Measurements from ENCODE around the gene EFNB3. TPM values are rescaled to one million over a fixed set of nuclear protein-coding genes. Genes with fewer than 3 reads are reported as not detected.

The EFNB3 gene
- total and polyA plus RNA-seq, 2 of the 8 experiments (the other 6 are each of a cell fraction or from before 2014, with no cell fraction given): 15.0 to 27.3 TPM

GRCh38 chr17:7713782-7714181 lies 8.8 kb downstream of the EFNB3 start:
- Histone ChIP-seq H3K14ac (ENCODE audit: insufficient read length) (no peak overlapping the region), H3K79me2 (ENCODE audit: control insufficient read depth in 1 of 2, insufficient read depth in 2 of 2, low read length in 2 of 2) (no peaks in the 10 kb centered on the region), H3K23ac (ENCODE audit: insufficient read length) (no peak overlapping the region), H4K8ac (ENCODE audit: extremely low read depth, insufficient read depth, low read length) (no peak overlapping the region; the same call in 1 of the 2 replicates), H2BK15ac (ENCODE audit: low read length) (no peak overlapping the region; the same call in 1 of the 2 replicates), H3K56ac (replicated peaks; ENCODE audit: insufficient read length, low read depth, low read length) (no peak overlapping the region), H3K27ac (ENCODE audit: low read depth, low read length) (no peak overlapping the region), H2AK5ac (ENCODE audit: low read depth, low read length) (0 out of 2 replicates have a peak overlapping the region, but pooled peaks have one; percentile 70), H3K4me2 (ENCODE audit: insufficient read depth in 1 of 2, low read depth in 2 of 2, low read length in 2 of 2) (no peak overlapping the region), H3K4ac (replicated peaks; ENCODE audit: insufficient read length, low read depth, low read length) (no peak overlapping the region), H3K4me3 (ENCODE audit: extremely low read depth in 1 of 4, insufficient read depth in 2 of 4, low read depth in 3 of 4, low read length in 4 of 4) (no peak overlapping the region), H3K9ac (replicated peaks in 1 of 4; ENCODE audit: extremely low read depth in 1 of 4, low read depth in 3 of 4, low read length in 3 of 4) (no peak overlapping the region), H3K27me3 (replicated peaks in 1 of 4; ENCODE audit: control insufficient read depth in 3 of 4, extremely low read depth in 1 of 4, insufficient read depth in 3 of 4, low read length in 3 of 4) (peaks cover 0 to 16% (median 5%) of the 10 kb centered on the region in 4 experiments; a peak in 3 of 7 replicates), H3K23me2 (ENCODE audit: low read depth, low read length) (peaks cover 9% of the 10 kb centered on the region), H2BK5ac (ENCODE audit: low read depth, low read length) (0 out of 2 replicates have a peak overlapping the region, but pooled peaks have one; percentile 60), H4K91ac (replicated peaks; ENCODE audit: insufficient read length, low read length) (no peak overlapping the region), H3K36me3 (ENCODE audit: control insufficient read depth in 2 of 4, insufficient read depth in 4 of 4, low read length in 3 of 4) (no peaks in the 10 kb centered on the region), H2BK120ac (replicated peaks; ENCODE audit: low read depth, low read length) (no peak overlapping the region), H3K79me1 (ENCODE audit: low read depth, low read length) (no peaks in the 10 kb centered on the region; the same call in 1 of the 2 replicates), H2AFZ (ENCODE audit: low read length) (no peak overlapping the region), H2BK12ac (ENCODE audit: low read depth, low read length) (peak overlapping the region; percentile 60; the same call in 1 of the 2 replicates), H4K20me1 (replicated peaks in 1 of 2; ENCODE audit: control insufficient read depth in 1 of 2, insufficient read depth in 2 of 2, low read length in 2 of 2) (no peaks in the 10 kb centered on the region), H4K5ac (ENCODE audit: insufficient read length, low read depth, low read length) (no peak overlapping the region), H2BK20ac (ENCODE audit: low read length) (peak overlapping the region; percentile 82; the same call in 1 of the 2 replicates), H3K18ac (ENCODE audit: extremely low read depth, low read length) (no peak overlapping the region), H3K9me3 (ENCODE audit: insufficient read depth in 2 of 2, low read depth in 1 of 2, low read length in 1 of 2) (no peaks in the 10 kb centered on the region), H3K4me1 (replicated peaks in 1 of 4; ENCODE audit: control insufficient read depth in 3 of 4, insufficient read depth in 4 of 4, low read length in 3 of 4) (peaks cover 6 to 27% (median 18%) of the 10 kb centered on the region in 4 experiments)
- CTCF ChIA-PET (ENCODE audit: partially characterized antibody): interaction anchor here (0.8 to 10.1 kb wide), 5 partner anchors 9 to 80 kb away, joined by 3 to 86 read pairs (median 5); partner anchors contain the start of genes SHBG, TP53 and WRAP53
- FAIRE-seq: no peak
- POLR2A ChIA-PET (ENCODE audit: partially characterized antibody): interaction anchor here (0.6 to 8.8 kb wide), 7 partner anchors 9 to 1409 kb away, joined by 3 to 88 read pairs (median 5); partner anchors contain the start of genes ATP1B2, EFNB3, SOX15 and TP53
- 68% methylated on average over 8 of the region's 9 CpGs; no CpG with 5 or more reads in 1 of the 2 experiments for WGBS, 2 experiments (ENCODE audit: extremely low coverage in 1 of 2, insufficient coverage in 1 of 2, insufficient read length in 1 of 2, insufficient replicate concordance in 2 of 2, low coverage in 1 of 2, low lambda C conversion rate in 2 of 2, missing lambda C conversion rate in 1 of 2)
- DNase-seq (ENCODE audit: low read depth in 1 of 2, low spot score in 2 of 2): no peak
- no peak for TF ChIP-seq USF2 (IDR thresholded peaks at IDR 0.05; ENCODE audit: low read length)
- TF ChIP-seq SP4 (IDR thresholded peaks at IDR 0.05; ENCODE audit: low read length): no peak
- no peak for TF ChIP-seq POLR2AphosphoS5 (IDR thresholded peaks at IDR 0.05; ENCODE audit: low read depth, low read length)
- no peak for TF ChIP-seq RNF2 (IDR thresholded peaks at IDR 0.05; ENCODE audit: borderline replicate concordance, low read depth, low read length, missing control alignments, poor library complexity, severe bottlenecking)
- no peak for TF ChIP-seq PHF8 (conservative IDR thresholded peaks at IDR 0.05; ENCODE audit: low read depth, low read length)
- no peak for TF ChIP-seq TEAD4 (IDR thresholded peaks at IDR 0.05; ENCODE audit: low read depth, low read length)
- TF ChIP-seq KDM1A (IDR thresholded peaks at IDR 0.05; ENCODE audit: borderline replicate concordance, low read length): no peak
- TF ChIP-seq CREB1 (IDR thresholded peaks at IDR 0.05): no peak
- no peak for TF ChIP-seq SIX5 (IDR thresholded peaks at IDR 0.05; ENCODE audit: low read depth, low read length)
- TF ChIP-seq TAF7 (optimal IDR thresholded peaks at IDR 0.05; ENCODE audit: borderline replicate concordance, low read depth, low read length): no peak
- no peak for TF ChIP-seq SP1 (IDR thresholded peaks at IDR 0.05; ENCODE audit: low read depth, low read length)
- no peak for TF ChIP-seq BACH1 (IDR thresholded peaks at IDR 0.05; ENCODE audit: low read length)

All from H1 (cell line).